KOPT-K1 (cell line): ENCODE results near the gene WDR62.
"Not testable (repeated sequence)": the region's sequence is repeated elsewhere in the genome, so short reads cannot be mapped to it uniquely, and the experiment has no call there.

Source experiments
- H3K27ac ChIP-seq: fragments of 200-600 bp; sonication (generic); 2 replicates; pipeline ENCODE4 v1.5.1; 2016; ENCODE audit warnings: antibody characterized with exemption, mild to moderate bottlenecking, low read depth, low read length; ENCODE audit not compliant: poor library complexity, severe bottlenecking
- H3K36me3 ChIP-seq: fragments of 200-600 bp; sonication (generic); 2 replicates; pipeline ENCODE4 v1.5.1; 2017; ENCODE audit warnings: antibody characterized with exemption, mild to moderate bottlenecking, low read length, moderate library complexity; ENCODE audit not compliant: insufficient read depth
- H3K9me3 ChIP-seq: fragments of 200-600 bp; sonication (generic); 2 replicates; pipeline ENCODE4 v1.5.1; 2017; ENCODE audit warnings: antibody characterized with exemption, low read length, mild to moderate bottlenecking; ENCODE audit not compliant: insufficient read depth, poor library complexity, severe bottlenecking

Gene WDR62

GRCh38 chr19:36125557-36125956 is 70.9 kb downstream of the WDR62 start:
- H3K9me3 ChIP-seq, result no peaks in the 10 kb centered on the region
- no peak overlapping the region for H3K27ac ChIP-seq
- H3K36me3 ChIP-seq, result peaks cover 51% of the 10 kb centered on the region

GRCh38 chr19:36128392-36128736 is 73.7 kb downstream of the WDR62 start:
- no peaks in the 10 kb centered on the region for H3K9me3 ChIP-seq
- peak overlapping the region; percentile 66 for H3K27ac ChIP-seq
- H3K36me3 ChIP-seq, result peaks cover 27% of the 10 kb centered on the region

GRCh38 chr19:36131221-36131620 is 76.5 kb downstream of the WDR62 start:
- not testable (repeated sequence) for H3K36me3 ChIP-seq, H3K27ac ChIP-seq, H3K9me3 ChIP-seq

- not testable (repeated sequence) for H3K9me3 ChIP-seq, H3K27ac ChIP-seq
Observed at GRCh38 chr19:36134867-36135266, 80.2 kb downstream of the WDR62 start.

GRCh38 chr19:36136964-36137686 is 82.4 kb downstream of the WDR62 start:
- Histone ChIP-seq H3K27ac (peak overlapping the region; percentile 35), H3K36me3 (peaks cover 5% of the 10 kb centered on the region), H3K9me3 (no peaks in the 10 kb centered on the region)

More at GRCh38 chr19:36134867-36135266, 80.2 kb downstream of the WDR62 start:
- not testable (repeated sequence) for H3K36me3 ChIP-seq

GRCh38 chr19:36139120-36139472 is 84.4 kb downstream of the WDR62 start:
- Histone ChIP-seq H3K9me3 (no peaks in the 10 kb centered on the region), H3K36me3 (peaks cover 16% of the 10 kb centered on the region), H3K27ac (peak overlapping the region; percentile 87)

- Histone ChIP-seq H3K27ac (peak within 1 kb of the TSS; percentile 87), H3K36me3 (peaks cover 22% of the 10 kb centered on the region), H3K9me3 (no peaks in the 10 kb centered on the region)
Observed at GRCh38 chr19:36139473-36140303, 85.0 kb downstream of the WDR62 start, which contains the start of gene CAPNS1. CAPNS1 (plus strand) TSS chr19:36140066; CDS start chr19:36141012, 946 bp downstream.

- Histone ChIP-seq H3K36me3 (peaks cover 30% of the 10 kb centered on the region), H3K27ac (peak overlapping the region; percentile 87), H3K9me3 (no peaks in the 10 kb centered on the region)
Observed at GRCh38 chr19:36140304-36141038, 85.8 kb downstream of the WDR62 start.

- Histone ChIP-seq H3K9me3 (no peaks in the 10 kb centered on the region), H3K27ac (peak overlapping the region; percentile 87), H3K36me3 (peaks cover 38% of the 10 kb centered on the region)
Observed at GRCh38 chr19:36141039-36141927, 86.6 kb downstream of the WDR62 start.

GRCh38 chr19:36142046-36142445 is 87.3 kb downstream of the WDR62 start:
- Histone ChIP-seq H3K27ac (no peak overlapping the region), H3K9me3 (no peaks in the 10 kb centered on the region), H3K36me3 (peaks cover 46% of the 10 kb centered on the region)

- Histone ChIP-seq H3K36me3 (peaks cover 50% of the 10 kb centered on the region), H3K27ac (no peak overlapping the region), H3K9me3 (no peaks in the 10 kb centered on the region)
Observed at GRCh38 chr19:36142496-36142895, 87.8 kb downstream of the WDR62 start.

GRCh38 chr19:36144624-36145023 is 89.9 kb downstream of the WDR62 start:
- H3K9me3 ChIP-seq, result no peaks in the 10 kb centered on the region
- peaks cover 70% of the 10 kb centered on the region for H3K36me3 ChIP-seq

GRCh38 chr19:36149673-36150406 is 95.1 kb downstream of the WDR62 start:
- H3K9me3 ChIP-seq, result no peaks in the 10 kb centered on the region
- H3K27ac ChIP-seq, result no peak overlapping the region
- H3K36me3 ChIP-seq, result peaks cover 63% of the 10 kb centered on the region

More at GRCh38 chr19:36144624-36145023, 89.9 kb downstream of the WDR62 start:
- no peak overlapping the region for H3K27ac ChIP-seq

- H3K27ac ChIP-seq, result no peak overlapping the region
Observed at GRCh38 chr19:36150586-36150985, 95.9 kb downstream of the WDR62 start.

More at GRCh38 chr19:36150586-36150985, 95.9 kb downstream of the WDR62 start:
- peaks cover 56% of the 10 kb centered on the region for H3K36me3 ChIP-seq
- no peaks in the 10 kb centered on the region for H3K9me3 ChIP-seq
